H9 (cell line): ENCODE results near the gene ABCG2. TPM values are rescaled to one million over a fixed set of nuclear protein-coding genes. Genes with fewer than 3 reads are reported as not detected.

Experiments used
- DNase-seq: peaks from one replicate; pipeline ENCODE4 v3.0.0-alpha.2; 2017
- H2AFZ ChIP-seq: one replicate; pipeline ENCODE4 v1.6.1; 2013; ENCODE audit warnings: mild to moderate bottlenecking, low read length, control low read depth, moderate library complexity
- H2AK5ac ChIP-seq: 2 replicates; pipeline ENCODE4 v1.6.1; 2013; ENCODE audit warnings: low read length, control low read depth, mixed read lengths; ENCODE audit not compliant: insufficient read length
- H2BK120ac ChIP-seq: one replicate; pipeline ENCODE4 v1.6.1; 2013; ENCODE audit warnings: low read depth, mild to moderate bottlenecking, low read length, control low read depth, inconsistent platforms; ENCODE audit not compliant: poor library complexity, severe bottlenecking
- H2BK12ac ChIP-seq: 2 replicates; pipeline ENCODE4 v1.6.1; 2013; ENCODE audit warnings: low read length, control low read depth, mixed read lengths, low read depth; ENCODE audit not compliant: insufficient read length
- H2BK15ac ChIP-seq: 2 replicates; pipeline ENCODE4 v1.6.1; 2013; ENCODE audit warnings: low read depth, low read length, control low read depth
- H2BK20ac ChIP-seq: one replicate; pipeline ENCODE4 v1.6.1; 2013; ENCODE audit warnings: low read depth, mild to moderate bottlenecking, low read length, control low read depth, inconsistent platforms; ENCODE audit not compliant: poor library complexity, severe bottlenecking
- H2BK5ac ChIP-seq: 2 replicates; pipeline ENCODE4 v1.6.1; 2013; ENCODE audit warnings: low read length, control low read depth, mixed read lengths; ENCODE audit not compliant: insufficient read length
- H3K14ac ChIP-seq: 2 replicates; pipeline ENCODE4 v1.6.1; 2013; ENCODE audit warnings: low read length, control low read depth; ENCODE audit not compliant: insufficient read depth
- H3K18ac ChIP-seq: 2 replicates; pipeline ENCODE4 v1.6.1; 2013; ENCODE audit warnings: low read depth, mild to moderate bottlenecking, mixed read lengths, low read length, control low read depth; ENCODE audit not compliant: insufficient read length
- H3K23ac ChIP-seq: 2 replicates; pipeline ENCODE4 v1.6.1; 2013; ENCODE audit warnings: low read length, control low read depth, mixed read lengths, low read depth; ENCODE audit not compliant: insufficient read length
- H3K23me2 ChIP-seq: 2 replicates; pipeline ENCODE4 v1.6.1; 2013; ENCODE audit warnings: low read depth, mild to moderate bottlenecking, mixed read lengths, low read length, control low read depth; ENCODE audit not compliant: insufficient read length, poor library complexity, severe bottlenecking
- H3K27ac ChIP-seq: 2 replicates; pipeline ENCODE4 v1.5.1; 2013; ENCODE audit warnings: low read length, control low read depth, mixed read lengths, low read depth; ENCODE audit not compliant: insufficient read length
- H3K27me3 ChIP-seq: 2 replicates; pipeline ENCODE4 v1.6.1; 2013; ENCODE audit warnings: low read length, control low read depth, inconsistent platforms; ENCODE audit not compliant: insufficient read depth
- H3K4ac ChIP-seq: 2 replicates; pipeline ENCODE4 v1.6.1; 2013; ENCODE audit warnings: low read depth, mild to moderate bottlenecking, control low read depth, inconsistent platforms, low read length, moderate library complexity
- H3K4me1 ChIP-seq: 2 replicates; pipeline ENCODE4 v1.6.1; 2013; ENCODE audit warnings: low read length, control low read depth, inconsistent platforms; ENCODE audit not compliant: insufficient read depth
- H3K4me2 ChIP-seq: 2 replicates; pipeline ENCODE4 v1.6.1; 2013; ENCODE audit warnings: low read length, control low read depth, mixed read lengths; ENCODE audit not compliant: insufficient read length, insufficient read depth
- H3K56ac ChIP-seq: 2 replicates; pipeline ENCODE4 v1.6.1; 2013; ENCODE audit warnings: low read depth, mild to moderate bottlenecking, mixed read lengths, low read length, control low read depth; ENCODE audit not compliant: insufficient read length
- H3K79me1 ChIP-seq: 2 replicates; pipeline ENCODE4 v1.6.1; 2013; ENCODE audit warnings: low read depth, mild to moderate bottlenecking, moderate library complexity, low read length, control low read depth, inconsistent platforms; ENCODE audit not compliant: insufficient read depth, poor library complexity, severe bottlenecking
- H3K79me2 ChIP-seq: 2 replicates; pipeline ENCODE4 v1.6.1; 2013; ENCODE audit warnings: low read length, control low read depth, inconsistent platforms; ENCODE audit not compliant: insufficient read depth
- H3K9ac ChIP-seq: 2 replicates; pipeline ENCODE4 v1.6.1; 2013; ENCODE audit warnings: low read length, control low read depth, mixed read lengths; ENCODE audit not compliant: insufficient read length; ENCODE audit errors: extremely low read depth
- H3K9me3 ChIP-seq: one replicate; pipeline ENCODE4 v1.6.1; 2013; ENCODE audit warnings: low read depth, low read length, inconsistent platforms; ENCODE audit not compliant: control insufficient read depth
- H3T11ph ChIP-seq: one replicate; pipeline ENCODE4 v1.6.1; 2013; ENCODE audit warnings: mild to moderate bottlenecking, low read length, control low read depth, inconsistent platforms
- H4K20me1 ChIP-seq: one replicate; pipeline ENCODE4 v1.6.1; 2013; ENCODE audit not compliant: control insufficient read depth, insufficient read length, insufficient read depth
- H4K5ac ChIP-seq: 2 replicates; pipeline ENCODE4 v1.6.1; 2013; ENCODE audit warnings: low read depth, mild to moderate bottlenecking, mixed read lengths, low read length, control low read depth; ENCODE audit not compliant: insufficient read length
- H4K8ac ChIP-seq: replicated peaks from 2 replicates; pipeline ENCODE4 v1.6.1; 2013; ENCODE audit warnings: low read length, control low read depth, mixed read lengths, low read depth; ENCODE audit not compliant: insufficient read length
- H4K91ac ChIP-seq: 2 replicates; pipeline ENCODE4 v1.6.1; 2013; ENCODE audit warnings: low read depth, mild to moderate bottlenecking, moderate library complexity, mixed read lengths, low read length, control low read depth; ENCODE audit not compliant: insufficient read length
- H3K27ac Mint-ChIP-seq, 3 experiments: 2 replicates in 2 of 3; 3 replicates in 1 of 3; pipeline ENCODE4 v1.8.0; 2020 to 2021; ENCODE audit warnings: mixed read lengths in 3 of 3, mild to moderate bottlenecking in 1 of 3, moderate library complexity in 1 of 3
- H3K27me3 Mint-ChIP-seq: 2 replicates; pipeline ENCODE4 v1.8.0; 2021; ENCODE audit warnings: low read depth, mild to moderate bottlenecking, moderate library complexity, mixed read lengths
- H3K36me3 Mint-ChIP-seq, 3 experiments: 2 replicates in 2 of 3; 3 replicates in 1 of 3; pipeline ENCODE4 v1.8.0; 2020 to 2021; ENCODE audit warnings: low read depth in 3 of 3, mixed read lengths in 3 of 3; ENCODE audit not compliant: insufficient read depth in 1 of 3
- H3K4me1 Mint-ChIP-seq, 2 experiments: 2 replicates each; pipeline ENCODE4 v1.8.0; 2020; ENCODE audit warnings: mixed read lengths in 2 of 2
- H3K4me3 Mint-ChIP-seq, 2 experiments: 2 replicates in 1 of 2; 3 replicates in 1 of 2; pipeline ENCODE4 v1.8.0; 2020 to 2021; ENCODE audit warnings: mild to moderate bottlenecking in 2 of 2, mixed read lengths in 2 of 2, moderate library complexity in 1 of 2
- H3K9me3 Mint-ChIP-seq, 2 experiments: 2 replicates in 1 of 2; 3 replicates in 1 of 2; pipeline ENCODE4 v1.8.0; 2020; ENCODE audit warnings: mild to moderate bottlenecking in 2 of 2, mixed read lengths in 2 of 2, moderate library complexity in 1 of 2
- CTCF ChIP-seq: fragments of 200-600 bp; sonication (generic); conservative IDR thresholded peaks from 3 replicates; pipeline ENCODE4 v1.8.0; 2021; ENCODE audit warnings: antibody characterized with exemption, mild to moderate bottlenecking
- WGBS: extraction: QIAGEN DNeasy Blood & Tissue Kit; methylation state at CpG from one replicate; pipeline ENCODE4 v1.1.7; 2013; ENCODE audit warnings: missing lambda C conversion rate, low lambda C conversion rate, mixed read lengths; ENCODE audit not compliant: insufficient read length; ENCODE audit errors: extremely low coverage; 5-methylcytosine and 5-hydroxymethylcytosine counted together
- total RNA-seq: library from RNA; stranded (reverse); gene quantifications from 2 replicates; pipeline ENCODE4 v1.2.1, GENCODE V29; 2021

The ABCG2 gene
- total RNA-seq, 1 experiment from 2014 or later, result 1.5 TPM

- no peak overlapping the region for H2BK20ac ChIP-seq
- WGBS, result no CpG with 5 or more reads among the region's 9 CpGs
Measured at GRCh38 chr4:88130544-88131305, 27.7 kb downstream of the ABCG2 start.

More at GRCh38 chr4:88130544-88131305, 27.7 kb downstream of the ABCG2 start:
- H3K9me3 Mint-ChIP-seq, result peaks cover 7 to 16% of the 10 kb centered on the region in 2 experiments; a peak in 3 of 5 replicates
- Histone ChIP-seq H2BK15ac (no peak overlapping the region), H2BK12ac (no peak overlapping the region), H3K23me2 (no peaks in the 10 kb centered on the region), H4K91ac (no peak overlapping the region), H3K56ac (no peak overlapping the region), H3K79me2 (no peaks in the 10 kb centered on the region), H2AFZ (no peak overlapping the region), H3K9ac (no peak overlapping the region), H4K8ac (no peak overlapping the region), H2BK5ac (no peak overlapping the region), H3K18ac (no peak overlapping the region), H3K4me1 (no peaks in the 10 kb centered on the region), H4K5ac (no peak overlapping the region), H2AK5ac (no peak overlapping the region), H4K20me1 (no peaks in the 10 kb centered on the region), H3K4me2 (no peak overlapping the region), H3K14ac (no peak overlapping the region), H3T11ph (no peak overlapping the region), H3K9me3 (no peaks in the 10 kb centered on the region), H3K23ac (no peak overlapping the region), H2BK120ac (no peak overlapping the region), H3K27me3 (no peaks in the 10 kb centered on the region), H3K4ac (no peak overlapping the region), H3K79me1 (no peaks in the 10 kb centered on the region), H3K27ac (no peak overlapping the region)
- TF ChIP-seq CTCF, result no peak; the same call in 2 of the 3 replicates
- H3K27me3 Mint-ChIP-seq, result no peaks in the 10 kb centered on the region; the same call in 1 of the 2 replicates
- peaks cover 0 to 7% (median 6%) of the 10 kb centered on the region in 3 experiments; a peak in 3 of 7 replicates for H3K36me3 Mint-ChIP-seq
- no peak overlapping the region for H3K27ac Mint-ChIP-seq
- H3K4me3 Mint-ChIP-seq, result no peak overlapping the region
- no peaks in the 10 kb centered on the region for H3K4me1 Mint-ChIP-seq
- no peak for DNase-seq
